NCI-H187 treated with DMSO at 0.1 percent for 48 hours (cell line): ENCODE measurements around the gene NEDD8.
A peak's percentile ranks its signal among the peaks of the same experiment; 100 is the strongest.
"Not testable (repeated sequence)": the region's sequence is repeated elsewhere in the genome, so short reads cannot be mapped to it uniquely, and the experiment has no call there.

Source experiments
- DNase-seq: peaks from one replicate; lab custom pipeline; 2025; lab: John Stamatoyannopoulos, UW

The NEDD8 gene

DNA sequence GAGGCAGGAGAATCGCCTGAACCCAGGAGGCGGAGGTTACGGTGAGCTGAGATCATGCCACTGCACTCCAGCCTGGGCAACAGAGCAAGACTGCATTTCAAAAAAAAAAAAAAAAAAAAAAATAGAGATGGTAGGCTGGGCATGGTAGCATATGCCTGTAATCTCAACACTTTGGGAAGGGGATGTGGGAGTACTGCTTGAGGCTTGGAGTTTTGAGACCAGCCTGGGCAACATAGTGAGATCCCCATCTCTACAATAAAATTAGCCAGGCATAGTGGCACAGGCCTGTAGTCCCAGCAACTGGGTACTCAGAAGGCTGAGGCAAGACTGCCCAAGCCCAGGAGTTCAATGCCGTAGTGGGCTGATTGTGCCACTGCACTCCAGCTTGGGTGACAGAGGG is 9.2 kb downstream of the NEDD8 start:
- not testable (repeated sequence) for DNase-seq

DNA sequence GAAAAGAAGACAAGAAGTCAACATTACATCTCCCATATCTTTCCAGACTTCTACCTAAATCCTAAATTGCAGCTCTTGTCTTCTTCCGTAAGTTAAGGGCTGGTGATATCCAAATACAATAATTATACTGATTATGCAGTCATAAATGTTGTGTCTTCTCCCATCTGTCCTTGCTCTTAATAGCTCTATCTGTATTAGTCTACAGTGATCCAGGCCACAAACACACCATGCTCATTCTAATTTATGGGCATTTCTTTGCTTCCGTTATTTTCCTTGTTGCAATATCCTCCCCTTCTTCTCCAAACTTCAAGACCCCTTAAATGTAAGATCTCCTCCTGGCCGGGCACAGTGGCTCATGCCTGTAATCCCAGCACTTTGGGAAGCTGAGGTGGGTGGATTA is 12.6 kb downstream of the NEDD8 start:
- DNase-seq, result no peak

DNA sequence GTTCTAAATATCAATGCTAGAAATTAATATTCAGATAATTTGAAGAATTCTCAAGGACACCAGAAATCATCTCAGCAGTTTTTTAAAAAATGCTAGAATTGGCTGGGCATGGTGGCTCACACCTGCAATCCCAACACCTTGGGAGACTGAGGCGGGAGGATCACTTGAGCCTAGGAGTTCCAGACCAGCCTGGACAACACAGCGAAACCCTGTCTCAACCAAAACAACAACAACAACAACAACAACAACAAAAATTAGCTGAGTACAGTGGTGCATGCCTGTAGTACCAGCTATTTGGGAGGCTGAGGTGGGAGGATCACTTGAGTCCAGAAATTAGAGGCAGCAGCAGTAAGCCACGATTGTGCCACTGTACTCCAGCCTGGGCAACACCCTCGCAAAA is 13.1 kb downstream of the NEDD8 start:
- DNase-seq, result no peak

DNA sequence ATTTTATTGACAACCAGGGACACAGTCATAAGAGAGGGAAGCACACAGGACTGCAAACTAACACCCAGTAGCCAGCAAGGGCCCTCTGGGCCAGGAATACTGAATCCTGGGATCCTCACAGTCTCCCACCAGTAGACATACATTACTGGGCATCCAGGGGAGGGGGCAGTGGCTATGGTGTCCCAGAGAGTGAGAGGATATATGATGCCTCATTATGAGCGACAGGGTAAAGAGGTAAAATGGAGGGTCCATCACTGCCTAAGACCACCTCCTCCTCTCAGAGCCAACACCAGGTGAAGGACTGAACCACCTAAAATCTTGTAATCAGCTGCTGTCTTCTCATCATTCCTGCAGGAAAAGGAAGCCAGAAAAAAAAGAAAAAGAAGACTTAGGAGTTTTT is 15.3 kb downstream of the NEDD8 start:
- not testable (repeated sequence) for DNase-seq

DNA sequence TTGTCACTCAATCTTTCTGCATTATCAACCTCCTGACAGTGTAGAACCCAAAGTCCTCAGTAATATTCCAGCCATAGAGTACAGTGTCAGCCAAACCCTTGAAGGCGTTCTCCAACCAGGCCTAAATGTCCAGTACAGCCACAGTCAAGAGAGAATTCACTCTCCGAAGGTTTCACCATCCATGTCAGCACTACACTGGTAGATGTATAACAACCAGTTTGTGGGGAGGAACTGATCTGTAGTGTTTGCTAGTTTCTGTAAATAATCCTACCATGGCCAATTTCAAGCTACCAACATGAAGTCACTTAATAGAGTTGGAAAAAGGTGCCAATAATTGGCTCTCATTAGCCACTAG is 15.8 kb downstream of the NEDD8 start:
- DNase-seq, result no peak

DNA sequence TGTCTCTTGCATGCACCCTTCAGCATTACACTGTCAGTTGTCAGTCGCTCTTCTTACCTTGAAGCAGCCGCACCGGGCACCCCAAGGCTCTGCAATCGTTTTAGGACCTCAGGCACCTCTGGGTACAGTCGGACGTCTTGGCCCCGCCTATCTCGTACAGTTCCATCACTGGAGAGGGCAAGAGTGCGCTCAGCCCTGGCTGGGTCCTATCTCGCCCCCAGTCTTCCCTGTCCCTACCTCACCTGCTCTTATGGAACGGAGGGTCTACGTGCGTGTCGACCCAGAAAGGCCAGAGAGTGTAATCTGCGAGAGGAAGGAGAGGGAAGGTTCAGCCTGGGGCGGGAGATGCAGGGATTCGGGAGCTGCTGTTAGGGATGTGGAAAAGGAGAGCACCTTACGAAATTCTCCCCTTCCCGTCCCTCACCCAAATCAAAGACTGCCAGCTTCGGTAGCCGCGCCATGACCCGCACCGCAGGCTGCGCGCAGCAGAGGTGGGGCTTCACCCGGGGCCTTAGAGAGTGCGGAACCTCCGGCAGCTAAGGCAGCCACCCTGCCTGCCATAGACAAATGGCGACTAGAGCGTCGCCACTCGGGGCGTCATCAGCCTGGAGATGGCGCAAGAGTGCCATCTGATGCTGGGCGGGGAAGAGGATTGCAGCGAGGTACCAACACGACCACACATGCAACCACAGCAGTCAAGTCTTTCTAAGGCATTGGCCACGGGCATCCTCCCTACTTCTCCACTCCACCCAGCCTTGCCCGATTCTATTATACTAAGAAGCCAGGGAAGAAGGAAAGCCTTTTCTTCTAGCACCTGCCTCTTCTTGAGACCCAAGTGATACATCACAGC is 16.4 kb downstream of the NEDD8 start, which contains the start of gene MDP1:
Gene MDP1 (minus strand): TSS at position 572 of the 850 bp plus-strand sequence. CDS start 111 bp downstream, at position 461.
- DNase-seq, result peak; percentile 51

DNA sequence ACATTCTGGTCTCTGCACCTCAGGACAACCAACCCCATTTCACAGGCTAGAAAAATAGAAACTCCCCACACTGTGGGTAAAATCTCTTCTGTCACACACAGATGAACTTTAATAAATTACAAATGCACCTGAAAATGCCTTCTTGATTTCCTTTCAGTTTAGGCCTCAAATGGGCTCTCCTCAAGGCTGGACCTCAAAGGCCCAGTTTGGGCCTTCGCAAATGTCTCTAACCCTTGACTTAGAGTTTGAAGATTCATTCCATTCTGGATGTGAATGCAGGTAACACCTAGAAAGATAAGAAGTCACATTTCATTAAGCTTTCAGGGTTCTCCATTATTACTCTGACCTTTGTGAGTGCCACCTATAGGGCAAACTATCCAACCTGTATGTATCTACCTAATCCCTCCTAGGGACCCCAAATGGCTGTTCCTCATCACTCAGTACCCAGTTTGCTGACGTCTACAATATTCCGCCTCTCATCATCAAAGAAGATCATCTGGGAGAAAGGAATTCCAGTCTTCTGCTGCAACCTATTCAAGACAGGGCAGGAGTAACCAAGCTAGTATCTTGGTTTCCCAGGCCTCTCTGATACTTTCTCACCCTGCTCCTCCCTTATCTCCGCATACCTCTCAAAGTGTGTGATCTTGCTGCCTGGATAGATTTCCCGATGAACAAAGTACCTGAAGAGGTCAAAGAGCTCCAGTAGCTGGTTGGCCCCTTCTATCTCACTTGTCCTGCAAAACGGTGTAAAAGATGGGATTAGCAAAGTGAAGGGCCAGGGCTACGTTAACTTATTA is 18.1 kb downstream of the NEDD8 start:
- DNase-seq, result no peak

DNA sequence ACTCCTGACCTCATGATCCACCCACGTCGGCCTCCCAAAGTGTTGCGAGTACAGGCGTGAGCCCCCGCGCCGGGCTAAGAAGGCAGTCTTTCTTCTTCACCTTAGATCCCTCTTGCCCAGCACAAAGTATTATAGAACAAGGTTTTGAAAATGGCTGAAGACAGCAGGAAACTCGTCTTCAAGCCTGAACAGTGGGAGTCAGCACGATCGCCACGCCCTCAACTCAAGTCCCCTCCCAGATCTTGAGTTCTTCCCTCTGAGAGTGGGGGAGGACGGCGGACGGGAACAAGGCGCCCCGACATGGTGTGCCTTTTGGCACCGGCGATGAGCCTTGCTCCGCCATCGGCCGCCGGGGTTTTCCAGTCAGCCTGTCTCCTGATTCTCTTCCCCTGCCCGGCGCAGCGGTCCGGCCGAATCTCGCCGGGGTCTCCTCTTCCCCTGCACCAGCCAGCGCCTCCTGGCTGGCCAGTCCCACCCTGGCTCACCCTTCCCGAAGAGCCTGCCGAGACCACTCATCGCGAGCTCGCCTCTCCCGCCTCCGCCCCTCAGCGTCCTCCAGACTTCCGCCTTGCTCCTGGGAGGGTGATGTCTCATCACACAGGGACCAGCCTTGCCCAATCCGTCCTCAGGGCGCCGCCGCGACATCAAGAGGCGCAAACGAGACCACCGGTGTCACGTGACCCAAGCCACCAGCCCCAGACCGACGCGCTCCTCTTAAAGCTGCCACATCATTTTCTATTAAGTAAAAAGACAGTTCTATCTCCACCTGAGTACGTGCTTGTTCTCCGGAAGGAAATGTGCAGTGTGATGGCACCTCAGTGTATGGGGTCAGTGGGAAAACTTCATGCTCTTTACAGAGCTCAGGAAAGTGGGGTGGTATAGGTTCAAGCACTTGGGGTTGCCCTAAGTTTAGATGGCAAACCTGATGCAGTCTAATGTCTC is 19.0 kb downstream of the NEDD8 start, which contains the start of gene CHMP4A:
Gene CHMP4A (minus strand): TSS at position 565 of the 942 bp plus-strand sequence. CDS start 49 bp downstream, at position 516.
- DNase-seq, result peak; percentile 85

DNA sequence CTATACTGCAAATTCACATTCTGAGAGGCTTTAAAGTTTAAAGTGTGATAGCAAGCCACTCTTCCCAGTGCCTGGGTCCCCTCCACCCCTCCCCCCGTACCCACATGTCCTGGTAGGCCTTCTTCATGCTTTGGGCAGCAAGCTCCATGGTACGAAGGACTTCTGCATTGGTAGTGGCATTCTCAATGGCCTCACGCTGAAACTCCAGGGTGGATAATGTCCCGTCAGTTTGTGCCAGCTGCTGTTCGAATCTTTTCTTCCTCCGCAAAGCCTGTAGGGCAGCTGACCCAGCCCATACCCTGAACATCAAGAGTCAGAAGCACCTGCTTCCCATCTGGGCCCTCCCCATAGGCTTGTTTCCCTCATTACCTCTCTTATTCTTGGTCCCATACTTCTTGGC is 20.9 kb downstream of the NEDD8 start:
- no peak for DNase-seq

DNA sequence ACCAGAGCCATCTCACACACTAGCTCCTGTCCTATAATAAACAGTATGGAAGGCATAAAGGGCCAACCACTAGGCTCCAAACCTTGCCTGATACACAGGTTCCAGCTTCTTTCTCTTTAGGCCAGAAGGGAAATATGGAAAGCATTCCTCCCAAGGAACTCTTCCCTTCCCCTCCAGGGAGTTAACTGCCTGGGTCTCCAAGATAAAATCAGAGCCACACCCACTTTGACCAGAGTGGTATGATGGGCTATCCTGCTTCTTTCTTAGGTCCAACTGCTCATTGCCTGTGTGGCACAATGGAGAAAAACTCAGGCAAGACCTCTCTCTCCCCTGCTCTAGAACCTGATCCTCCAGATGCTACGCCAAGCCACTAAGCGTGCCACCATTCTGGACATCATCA is 24.5 kb downstream of the NEDD8 start:
- no peak for DNase-seq

DNA sequence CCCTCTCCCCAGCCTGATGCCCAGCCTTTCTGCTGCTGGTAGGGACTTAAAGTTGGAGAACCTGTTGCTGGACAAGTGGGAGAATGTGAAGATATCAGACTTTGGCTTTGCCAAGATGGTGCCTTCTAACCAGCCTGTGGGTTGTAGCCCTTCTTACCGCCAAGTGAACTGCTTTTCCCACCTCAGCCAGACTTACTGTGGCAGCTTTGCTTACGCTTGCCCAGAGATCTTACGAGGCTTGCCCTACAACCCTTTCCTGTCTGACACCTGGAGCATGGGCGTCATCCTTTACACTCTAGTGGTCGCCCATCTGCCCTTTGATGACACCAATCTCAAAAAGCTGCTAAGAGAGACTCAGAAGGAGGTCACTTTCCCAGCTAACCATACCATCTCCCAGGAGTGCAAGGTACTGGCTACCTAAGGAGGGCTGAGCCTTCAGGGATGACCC is 25.0 kb downstream of the NEDD8 start:
- DNase-seq, result no peak

DNA sequence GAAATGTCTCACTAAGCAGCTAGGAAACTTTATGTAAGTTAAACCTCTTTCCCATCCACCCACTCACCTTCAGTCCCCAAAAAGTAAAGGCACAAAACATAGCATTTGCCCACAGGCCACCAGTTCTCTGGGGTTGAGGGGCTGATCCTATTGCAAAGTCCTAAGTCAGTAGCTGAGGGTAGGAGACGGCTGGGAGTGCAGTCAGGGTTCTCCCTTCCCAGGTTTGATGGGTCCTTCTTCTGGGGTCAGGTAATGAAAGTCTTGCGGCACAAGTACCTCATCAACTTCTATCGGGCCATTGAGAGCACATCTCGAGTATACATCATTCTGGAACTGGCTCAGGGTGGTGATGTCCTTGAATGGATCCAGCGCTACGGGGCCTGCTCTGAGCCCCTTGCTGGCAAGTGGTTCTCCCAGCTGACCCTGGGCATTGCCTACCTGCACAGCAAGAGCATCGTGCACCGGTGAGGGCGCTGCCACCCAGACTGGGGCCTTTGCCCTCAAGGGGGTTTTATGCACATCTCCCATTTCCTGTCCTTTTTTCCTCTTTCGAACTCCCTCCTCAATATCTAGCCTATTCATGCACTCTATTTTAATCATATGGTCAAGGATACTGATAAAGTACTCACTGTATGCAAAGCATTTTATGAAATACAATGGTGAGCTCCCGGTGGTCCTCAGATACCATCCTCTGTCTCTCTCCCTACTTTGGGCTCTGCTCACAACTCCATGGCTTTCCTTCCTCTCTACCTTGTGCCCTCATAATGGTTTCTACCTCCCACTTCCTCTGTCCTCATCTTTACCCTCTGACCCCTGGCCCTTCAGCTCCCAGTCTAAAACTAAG is 25.7 kb downstream of the NEDD8 start:
- DNase-seq, result no peak

DNA sequence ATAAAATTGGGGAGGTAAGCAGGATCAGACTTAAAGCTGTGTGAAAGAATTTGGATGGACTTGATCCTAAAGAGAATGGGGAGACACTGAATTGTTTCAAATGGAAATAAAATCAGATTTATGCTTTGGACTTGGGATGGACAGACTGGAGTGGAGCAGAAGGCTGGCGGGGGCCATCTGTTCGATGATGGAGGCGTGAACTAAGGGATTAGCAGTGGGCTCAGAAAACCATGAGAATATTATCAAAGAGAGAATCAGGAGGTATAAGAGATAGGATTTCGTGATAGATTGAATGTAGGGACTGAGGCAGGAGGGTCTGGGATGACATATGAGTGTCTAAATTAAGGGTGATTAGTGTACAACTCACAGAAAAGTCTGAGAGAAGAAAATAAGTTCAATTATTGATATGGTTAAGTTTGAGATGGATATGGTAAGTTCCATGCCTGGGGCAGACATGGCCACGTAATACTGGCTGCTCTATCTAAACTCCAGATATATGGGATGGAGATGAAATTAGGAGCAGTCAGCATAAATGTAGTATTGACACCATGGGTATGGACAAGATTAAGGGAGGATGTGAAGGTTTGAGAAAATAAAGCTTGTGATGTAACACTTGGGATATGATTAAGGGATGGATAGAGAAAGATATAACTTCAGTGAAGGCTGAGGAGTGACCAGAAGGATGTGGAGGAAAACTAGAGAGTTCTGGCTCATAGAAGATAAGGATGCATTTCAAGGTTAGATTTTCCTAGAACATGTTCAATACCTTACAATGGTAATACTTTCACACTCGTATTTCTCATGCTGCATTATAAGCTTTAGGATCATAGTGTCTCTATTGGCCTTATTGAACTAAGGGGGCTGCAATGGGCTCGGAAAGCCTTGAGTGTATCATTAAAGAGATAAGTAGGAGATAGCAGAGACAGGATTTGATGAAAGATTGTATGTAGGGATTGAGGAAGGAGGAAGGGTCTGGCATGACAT is 27.7 kb downstream of the NEDD8 start:
- DNase-seq, result no peak

DNA sequence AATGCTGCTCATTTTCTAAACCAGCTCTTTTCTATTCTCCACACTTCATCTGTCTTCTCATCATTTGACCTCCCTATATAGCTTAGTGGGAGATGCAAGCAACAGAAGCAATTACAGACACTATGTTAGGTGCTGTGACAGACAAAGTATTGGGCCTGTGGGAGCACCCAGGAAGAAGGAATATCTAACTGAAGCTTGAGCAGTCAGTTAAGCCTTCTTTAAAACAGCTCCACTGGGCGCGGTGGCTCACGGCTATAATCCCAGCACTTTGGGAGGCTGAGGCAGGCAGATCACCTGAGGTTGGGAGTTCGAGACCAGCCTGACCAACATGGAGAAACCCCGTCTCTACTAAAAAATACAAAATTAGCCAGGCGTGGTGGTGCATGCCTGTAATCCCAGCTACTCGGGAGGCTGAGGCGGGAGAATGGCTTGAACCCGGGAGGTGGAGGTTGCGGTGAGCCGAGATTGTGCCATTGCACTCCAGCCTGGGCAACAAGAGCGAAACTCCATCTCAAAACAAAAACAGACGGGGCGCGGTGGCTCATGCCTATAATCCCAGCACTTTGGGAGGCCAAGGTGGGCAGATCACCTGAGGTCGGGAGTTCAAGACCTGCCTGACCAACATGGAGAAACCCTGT is 28.8 kb downstream of the NEDD8 start:
- DNase-seq, result not testable (repeated sequence)

DNA sequence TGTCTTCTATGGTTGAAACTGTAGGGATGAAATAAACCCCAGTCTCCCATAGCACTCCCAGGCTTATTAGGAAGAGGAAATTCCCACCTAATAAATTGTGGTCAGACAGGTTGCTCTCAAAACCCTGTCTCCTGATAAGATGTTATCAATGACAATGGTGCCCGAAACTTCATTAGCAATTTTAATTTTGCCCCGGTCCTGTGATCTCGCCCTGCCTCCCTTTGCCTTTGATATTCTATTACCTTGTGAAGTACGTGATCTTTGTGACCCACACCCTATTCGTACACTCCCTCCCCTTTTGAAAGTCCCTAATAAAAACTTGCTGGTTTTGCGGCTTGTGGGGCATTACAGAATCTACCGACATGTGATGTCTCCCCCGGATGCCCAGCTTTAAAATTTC is 29.6 kb downstream of the NEDD8 start:
- not testable (repeated sequence) for DNase-seq

DNA sequence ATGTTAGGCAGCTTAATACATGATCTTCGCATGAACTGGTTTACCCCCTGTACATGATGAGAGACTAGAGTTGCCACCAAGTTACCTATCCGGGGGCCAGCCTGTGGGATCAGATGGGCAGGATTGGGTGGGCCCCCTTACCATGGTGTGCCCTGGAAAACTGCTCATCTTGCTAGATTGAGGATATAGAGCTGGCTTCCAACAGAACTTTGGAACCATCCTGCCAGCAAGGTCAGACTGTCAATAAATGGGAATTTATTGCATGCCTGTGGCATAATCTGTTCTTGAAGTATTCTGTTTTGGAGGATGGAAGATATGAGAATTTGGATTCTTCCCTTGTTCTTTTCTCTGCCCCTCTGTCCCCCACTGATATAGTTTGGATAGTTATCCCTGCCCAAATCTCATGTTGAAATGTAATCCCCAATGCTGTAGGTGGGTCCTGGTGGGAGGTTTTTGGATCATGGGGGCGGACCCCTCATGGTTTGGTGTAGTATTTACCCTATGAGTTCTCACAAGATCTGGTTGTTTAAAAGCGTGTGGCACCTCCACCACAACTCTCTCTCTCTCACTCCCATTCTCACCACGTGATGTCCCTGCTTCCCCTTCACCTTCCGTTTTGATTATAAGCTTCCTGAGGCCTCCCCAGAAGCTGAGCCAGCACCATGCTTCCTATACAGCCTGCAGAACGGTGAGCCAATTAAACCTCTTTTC is 33.2 kb downstream of the NEDD8 start:
- no peak for DNase-seq

DNA sequence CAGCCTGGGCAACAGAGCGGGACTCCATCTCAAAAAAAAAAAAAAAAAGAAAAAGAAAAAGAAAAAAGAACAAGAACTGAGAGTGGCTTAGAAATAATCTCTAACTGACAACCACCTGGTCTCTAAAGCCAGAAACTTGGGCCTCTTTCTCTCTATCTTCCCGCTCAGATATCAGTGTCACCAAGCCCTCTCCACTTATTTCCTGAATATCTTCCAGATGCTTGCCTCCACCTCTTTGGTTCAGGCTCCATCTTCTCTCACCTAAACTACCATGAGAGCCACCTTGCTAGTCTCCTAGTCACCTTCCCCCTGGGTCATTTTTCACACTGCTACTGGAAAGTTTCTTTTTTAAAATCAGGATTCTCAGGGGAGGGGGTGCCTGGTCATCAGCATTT is 35.1 kb downstream of the NEDD8 start:
- DNase-seq, result no peak
